ENCODE measurements around the gene EAF2. TPM values are rescaled to one million over a fixed set of nuclear protein-coding genes. Genes with fewer than 3 reads are reported as not detected.

Gene EAF2
- total RNA-seq, 2 donors from 2014 or later: 1.6 to 3.2 TPM

DNA sequence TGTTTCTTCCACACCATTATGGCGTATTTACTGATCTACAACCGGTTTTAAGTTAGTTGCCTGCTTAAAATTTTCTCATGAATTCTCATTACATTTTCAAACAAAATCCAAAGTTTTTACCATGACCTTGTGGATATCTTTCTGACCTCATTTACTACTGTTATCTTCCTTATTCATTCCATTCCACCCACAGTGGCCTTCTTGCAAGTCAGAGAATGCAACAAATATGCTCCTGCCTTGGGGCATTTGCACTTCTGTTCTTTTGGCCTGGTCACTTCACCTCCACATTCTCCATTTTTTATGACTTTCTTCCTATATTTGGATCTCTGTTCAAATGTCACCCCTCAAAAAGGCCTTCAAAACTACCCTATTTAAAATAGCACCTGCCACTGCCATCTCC, 50.4 kb downstream of the EAF2 start:
- H3K4me3 ChIP-seq: no peak overlapping the region
- no peaks in the 10 kb centered on the region for H3K27me3 ChIP-seq
- no peak overlapping the region for H3K27ac ChIP-seq
- DNase-seq (ENCODE audit: low spot score): no peak
- H3K4me1 ChIP-seq: no peaks in the 10 kb centered on the region
- no peaks in the 10 kb centered on the region for H3K36me3 ChIP-seq
- no peak for TF ChIP-seq CTCF (IDR thresholded peaks at IDR 0.05)
- no peaks in the 10 kb centered on the region for H3K9me3 ChIP-seq

- no peak for TF ChIP-seq CTCF (IDR thresholded peaks at IDR 0.05)
- Histone ChIP-seq H3K4me1 (no peaks in the 10 kb centered on the region), H3K9me3 (no peaks in the 10 kb centered on the region), H3K4me3 (no peak within 1 kb of the TSS), H3K27me3 (no peaks in the 10 kb centered on the region), H3K27ac (no peak within 1 kb of the TSS), H3K36me3 (no peaks in the 10 kb centered on the region)
- DNase-seq (ENCODE audit: low spot score): no peak
These were observed 59.4 kb downstream of the EAF2 start, which contains the start of gene SLC15A2 for GRCh38 chr3:121894301-121894990. TSS of gene SLC15A2 (plus strand) at chr3:121894401. CDS start at chr3:121894477, 76 bp downstream.

- no peaks in the 10 kb centered on the region for H3K27me3 ChIP-seq
- H3K27ac ChIP-seq: no peak overlapping the region
- no peak overlapping the region for H3K4me3 ChIP-seq
- no peak for DNase-seq (ENCODE audit: low spot score)
- no peak for TF ChIP-seq CTCF (IDR thresholded peaks at IDR 0.05)
- no peaks in the 10 kb centered on the region for H3K4me1 ChIP-seq
- H3K9me3 ChIP-seq: no peaks in the 10 kb centered on the region
- H3K36me3 ChIP-seq: no peaks in the 10 kb centered on the region
These were observed 60.1 kb downstream of the EAF2 start for GRCh38 chr3:121895121-121895520.

DNA sequence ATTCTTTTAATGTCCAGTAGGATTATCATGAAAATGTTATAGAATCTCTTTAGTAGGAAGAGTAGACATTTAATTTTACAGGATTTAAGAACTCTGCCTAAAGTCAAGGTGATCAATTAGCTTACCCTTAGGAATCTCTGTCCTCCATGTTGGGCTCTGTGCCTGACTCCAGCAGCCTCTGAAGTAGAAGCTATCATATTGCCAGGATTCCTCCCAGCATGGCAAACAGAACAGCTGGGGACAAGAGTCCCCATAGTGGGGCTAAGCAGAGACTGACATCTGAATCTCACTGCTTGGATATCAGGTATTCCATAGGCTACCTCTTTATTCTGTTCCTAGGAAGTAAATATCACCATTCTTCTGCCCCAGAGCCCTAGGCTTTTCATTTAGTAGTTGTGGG, 60.7 kb downstream of the EAF2 start:
- no peak for DNase-seq (ENCODE audit: low spot score)
- no peak for TF ChIP-seq CTCF (IDR thresholded peaks at IDR 0.05)
- Histone ChIP-seq H3K27me3 (no peaks in the 10 kb centered on the region), H3K4me1 (no peaks in the 10 kb centered on the region), H3K9me3 (no peaks in the 10 kb centered on the region), H3K36me3 (no peaks in the 10 kb centered on the region), H3K27ac (no peak overlapping the region), H3K4me3 (no peak overlapping the region)

- TF ChIP-seq CTCF (IDR thresholded peaks at IDR 0.05): no peak
- Histone ChIP-seq H3K9me3 (no peaks in the 10 kb centered on the region), H3K4me3 (no peak overlapping the region), H3K36me3 (no peaks in the 10 kb centered on the region), H3K4me1 (no peaks in the 10 kb centered on the region), H3K27me3 (no peaks in the 10 kb centered on the region), H3K27ac (no peak overlapping the region)
- DNase-seq (ENCODE audit: low spot score): no peak
These were observed 61.8 kb downstream of the EAF2 start for GRCh38 chr3:121896823-121897222.

DNA sequence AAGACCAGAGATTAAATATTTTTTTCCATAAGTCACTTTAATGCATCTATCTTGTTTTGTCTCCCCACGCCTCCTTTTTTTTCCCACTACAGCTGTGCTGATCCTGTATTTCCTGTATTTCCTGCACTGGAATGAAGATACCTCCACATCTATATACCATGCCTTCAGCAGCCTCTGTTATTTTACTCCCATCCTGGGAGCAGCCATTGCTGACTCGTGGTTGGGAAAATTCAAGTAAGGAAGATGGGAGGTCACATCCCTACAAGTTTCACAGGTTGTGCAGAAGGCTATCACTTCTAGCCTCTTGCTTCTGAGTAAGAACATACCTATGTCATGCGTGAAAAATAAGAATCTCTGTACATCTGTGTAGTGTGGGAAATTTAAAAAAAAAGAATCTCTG, 62.3 kb downstream of the EAF2 start:
- Histone ChIP-seq H3K27me3 (no peaks in the 10 kb centered on the region), H3K27ac (no peak overlapping the region), H3K9me3 (no peaks in the 10 kb centered on the region), H3K4me1 (no peaks in the 10 kb centered on the region), H3K36me3 (no peaks in the 10 kb centered on the region), H3K4me3 (no peak overlapping the region)
- no peak for TF ChIP-seq CTCF (IDR thresholded peaks at IDR 0.05)
- DNase-seq (ENCODE audit: low spot score): no peak

All from right atrium auricular region (tissue), 2 donors.